GM23338 (cell line): ENCODE measurements around the gene RSPO1. TPM values are rescaled to one million over a fixed set of nuclear protein-coding genes. Genes with fewer than 3 reads are reported as not detected.

Experiments
- ATAC-seq: fragments of 200-7000 bp; cut with Tn5 transposase; 3 replicates; pipeline ENCODE4 v1.9.1; 2020
- DNase-seq: peaks from one replicate; pipeline ENCODE4 v3.0.0-alpha.2; 2015; ENCODE audit warnings: low spot score
- H2AFZ ChIP-seq: fragments of 200-600 bp; sonication (generic); 2 replicates; pipeline ENCODE4 v1.8.0; 2016; ENCODE audit warnings: antibody characterized with exemption, mild to moderate bottlenecking, moderate library complexity
- H3F3A ChIP-seq: fragments of 200-600 bp; sonication (generic); replicated peaks from 2 replicates; pipeline ENCODE4 v1.8.0; 2017; ENCODE audit warnings: antibody characterized with exemption, mixed run types, low read depth
- H3K27ac ChIP-seq: fragments of 200-600 bp; sonication (generic); 2 replicates; pipeline ENCODE4 v1.6.1; 2016; ENCODE audit warnings: low read depth
- H3K27me3 ChIP-seq: fragments of 200-600 bp; sonication (generic); 2 replicates; pipeline ENCODE4 v1.8.0; 2016; ENCODE audit warnings: mild to moderate bottlenecking, mixed run types, moderate library complexity; ENCODE audit not compliant: insufficient read depth
- H3K36me3 ChIP-seq: fragments of 200-600 bp; sonication (generic); 2 replicates; pipeline ENCODE4 v1.8.0; 2016; ENCODE audit warnings: mild to moderate bottlenecking; ENCODE audit not compliant: insufficient read depth
- H3K4me1 ChIP-seq: fragments of 200-600 bp; sonication (generic); 2 replicates; pipeline ENCODE4 v1.8.0; 2016; ENCODE audit warnings: mild to moderate bottlenecking, moderate library complexity; ENCODE audit not compliant: insufficient read depth
- H3K4me2 ChIP-seq: fragments of 200-600 bp; sonication (generic); 2 replicates; pipeline ENCODE4 v1.7.1; 2017; ENCODE audit warnings: mixed run types
- H3K4me3 ChIP-seq: fragments of 200-600 bp; sonication (generic); 2 replicates; pipeline ENCODE4 v1.6.1; 2016; ENCODE audit warnings: mixed run types
- H3K79me2 ChIP-seq: fragments of 200-600 bp; sonication (generic); replicated peaks from 2 replicates; pipeline ENCODE4 v1.8.0; 2017; ENCODE audit warnings: mild to moderate bottlenecking; ENCODE audit not compliant: insufficient read depth
- H3K9me2 ChIP-seq: fragments of 200-600 bp; sonication (generic); 2 replicates; pipeline ENCODE4 v1.8.0; 2017; ENCODE audit not compliant: insufficient read depth
- H4K20me1 ChIP-seq: fragments of 200-600 bp; sonication (generic); replicated peaks from 2 replicates; pipeline ENCODE4 v1.8.0; 2017; ENCODE audit warnings: mild to moderate bottlenecking; ENCODE audit not compliant: insufficient read depth
- H3K27ac Mint-ChIP-seq: 2 replicates; pipeline ENCODE4 v1.8.0; 2020; ENCODE audit warnings: inconsistent platforms, mild to moderate bottlenecking, moderate library complexity, mixed read lengths
- H3K27me3 Mint-ChIP-seq: 3 replicates; pipeline ENCODE4 v1.8.0; 2022; ENCODE audit warnings: low read depth, mild to moderate bottlenecking, moderate library complexity, mixed read lengths, inconsistent platforms; ENCODE audit not compliant: insufficient read depth, poor library complexity
- H3K36me3 Mint-ChIP-seq: 3 replicates; pipeline ENCODE4 v1.8.0; 2021; ENCODE audit warnings: low read depth, mild to moderate bottlenecking, inconsistent platforms, moderate library complexity, mixed read lengths
- H3K4me1 Mint-ChIP-seq: 3 replicates; pipeline ENCODE4 v1.8.0; 2020; ENCODE audit warnings: mild to moderate bottlenecking, inconsistent platforms, mixed read lengths
- H3K4me3 Mint-ChIP-seq: 3 replicates; pipeline ENCODE4 v1.8.0; 2021; ENCODE audit warnings: moderate library complexity, mild to moderate bottlenecking, inconsistent platforms, mixed read lengths
- H3K9me3 Mint-ChIP-seq: 3 replicates; pipeline ENCODE4 v1.8.0; 2020; ENCODE audit warnings: moderate library complexity, mild to moderate bottlenecking, inconsistent platforms, mixed read lengths
- CREB1 ChIP-seq: fragments of 250-450 bp; sonication (Bioruptor Pico); IDR thresholded peaks from 2 replicates; pipeline ENCODE4 v1.5.0; 2020; ENCODE audit warnings: low read depth, mild to moderate bottlenecking, moderate library complexity
- CTCF ChIP-seq, 2 experiments: fragments of 200-600 bp in 1 of 2; sonication (generic) in 1 of 2; conservative IDR thresholded peaks; 2 replicates each; pipeline versions ENCODE4 v1.5.1 to v1.6.1; 2016 to 2017; ENCODE audit warnings: antibody characterized with exemption in 2 of 2, low read depth in 2 of 2, mild to moderate bottlenecking in 2 of 2, moderate library complexity in 1 of 2
- ETS1 ChIP-seq: IDR thresholded peaks from 2 replicates; pipeline ENCODE4 v1.6.1; 2016; ENCODE audit warnings: antibody characterized with exemption
- EZH2 ChIP-seq: fragments of 200-600 bp; sonication (generic); IDR thresholded peaks from one replicate; pipeline ENCODE4 v1.8.0; 2017; ENCODE audit warnings: antibody characterized with exemption, mild to moderate bottlenecking, low read depth; ENCODE audit not compliant: unreplicated experiment
- EZH2phosphoT487 ChIP-seq: fragments of 200-600 bp; sonication (generic); IDR thresholded peaks from one replicate; pipeline ENCODE4 v1.8.1; 2018; ENCODE audit warnings: antibody characterized with exemption; ENCODE audit not compliant: unreplicated experiment
- JUNB ChIP-seq: IDR thresholded peaks from one replicate; pipeline ENCODE4 v1.6.1; 2016; ENCODE audit warnings: antibody characterized with exemption; ENCODE audit not compliant: unreplicated experiment
- NANOG ChIP-seq: IDR thresholded peaks from 2 replicates; pipeline ENCODE4 v1.6.1; 2016; ENCODE audit warnings: antibody characterized with exemption, borderline replicate concordance
- POLR2AphosphoS5 ChIP-seq: IDR thresholded peaks from 2 replicates; pipeline ENCODE4 v1.6.1; 2016; ENCODE audit warnings: antibody characterized with exemption, low read depth
- REST ChIP-seq: IDR thresholded peaks from one replicate; pipeline ENCODE4 v1.6.1; 2018; ENCODE audit warnings: antibody characterized with exemption; ENCODE audit not compliant: unreplicated experiment
- STAT1 ChIP-seq: IDR thresholded peaks from one replicate; pipeline ENCODE4 v1.6.1; 2016; ENCODE audit warnings: antibody characterized with exemption; ENCODE audit not compliant: unreplicated experiment
- ZNF114 ChIP-seq: fragments of 250-450 bp; sonication (Bioruptor Pico); IDR thresholded peaks from 2 replicates; pipeline ENCODE4 v1.5.0; 2020; ENCODE audit warnings: mild to moderate bottlenecking, moderate library complexity
- ZNF331 ChIP-seq: fragments of 250-450 bp; sonication (Bioruptor Pico); IDR thresholded peaks from 2 replicates; pipeline ENCODE4 v1.5.0; 2020; ENCODE audit warnings: low read depth, mild to moderate bottlenecking, moderate library complexity
- ZNF462 ChIP-seq: fragments of 250-450 bp; sonication (Bioruptor Pico); IDR thresholded peaks from 2 replicates; pipeline ENCODE4 v1.5.0; 2020; ENCODE audit warnings: mild to moderate bottlenecking, moderate library complexity
- polyA plus RNA-seq: library from polyadenylated mRNA; unstranded; fragments of >200 nt; fragmentation: Nextera tagmentation; extraction: Ambion mirVana; gene quantifications from 2 replicates; pipeline ENCODE4 v1.2.1, GENCODE V29; 2016
- total RNA-seq: library from RNA; depleted of rRNA; stranded (reverse); fragments of >200 nt; shearing (Covaris generic); gene quantifications from 2 replicates; pipeline ENCODE4 v1.2.3, GENCODE V29; 2014

RSPO1 gene
- total and polyA plus RNA-seq, 2 experiments from 2014 or later, result 0.11 TPM; not detected in 1

- H3F3A ChIP-seq, result no peaks in the 10 kb centered on the region
- no peaks in the 10 kb centered on the region; the same call in none of the 2 replicates for H4K20me1 ChIP-seq
- H3K27me3 ChIP-seq, result peaks cover 100% of the 10 kb centered on the region
- H3K79me2 ChIP-seq, result no peaks in the 10 kb centered on the region
- no peak for TF ChIP-seq REST
- TF ChIP-seq ZNF331, result no peak
- no peak for TF ChIP-seq NANOG
- no peak for TF ChIP-seq POLR2AphosphoS5
- TF ChIP-seq CREB1 (CRISPR knock-in tag), result no peak
- no peak for TF ChIP-seq STAT1
- TF ChIP-seq ETS1, result no peak
- no peak for TF ChIP-seq ZNF114
- no peak for TF ChIP-seq JUNB
- TF ChIP-seq EZH2phosphoT487, result peak; percentile 66
- TF ChIP-seq ZNF462 (CRISPR knock-in tag), result no peak
- TF ChIP-seq EZH2, result peak; percentile 77
- TF ChIP-seq CTCF (conservative IDR thresholded peaks at IDR 0.05; ENCODE audit: low read depth in 2 of 2), result no peak
- Mint-ChIP-seq H3K27me3 (peaks cover 88% of the 10 kb centered on the region), H3K27ac (no peak overlapping the region), H3K36me3 (no peaks in the 10 kb centered on the region), H3K9me3 (no peaks in the 10 kb centered on the region), H3K4me1 (peaks cover 14% of the 10 kb centered on the region; the same call in 2 of the 3 replicates), H3K4me3 (peak overlapping the region; percentile 63)
- H2AFZ ChIP-seq, result peak overlapping the region; percentile 76
- DNase-seq, result peak; percentile 35
- no peaks in the 10 kb centered on the region for H3K9me2 ChIP-seq
- peaks cover 11% of the 10 kb centered on the region; the same call in 1 of the 2 replicates for H3K4me1 ChIP-seq
- H3K4me2 ChIP-seq, result peak overlapping the region; percentile 79
- ATAC-seq, result peak; percentile 13
- no peaks in the 10 kb centered on the region for H3K36me3 ChIP-seq
- peak overlapping the region; percentile 57 for H3K4me3 ChIP-seq
- no peak overlapping the region for H3K27ac ChIP-seq
Observed at GRCh38 chr1:37633938-37634243, 801 bp downstream of the RSPO1 start.
